ENCODE data around the gene ZSCAN10.
"Not testable (repeated sequence)": the region's sequence is repeated elsewhere in the genome, so short reads cannot be mapped to it uniquely, and the experiment has no call there.

The ZSCAN10 gene

GRCh38 chr16:3065069-3065741 lies 33.9 kb downstream of the ZSCAN10 start, which contains the start of gene IL32:
Gene IL32 (plus strand): TSS chr16:3065640. CDS start chr16:3065812, 172 bp downstream.
- no peak for DNase-seq (ENCODE audit: low read depth in 2 of 2, low spot score in 1 of 2)

- DNase-seq (ENCODE audit: low read depth in 2 of 2, low spot score in 1 of 2) = no peak
Observed at GRCh38 chr16:3063625-3064386, 35.3 kb downstream of the ZSCAN10 start.

DNA sequence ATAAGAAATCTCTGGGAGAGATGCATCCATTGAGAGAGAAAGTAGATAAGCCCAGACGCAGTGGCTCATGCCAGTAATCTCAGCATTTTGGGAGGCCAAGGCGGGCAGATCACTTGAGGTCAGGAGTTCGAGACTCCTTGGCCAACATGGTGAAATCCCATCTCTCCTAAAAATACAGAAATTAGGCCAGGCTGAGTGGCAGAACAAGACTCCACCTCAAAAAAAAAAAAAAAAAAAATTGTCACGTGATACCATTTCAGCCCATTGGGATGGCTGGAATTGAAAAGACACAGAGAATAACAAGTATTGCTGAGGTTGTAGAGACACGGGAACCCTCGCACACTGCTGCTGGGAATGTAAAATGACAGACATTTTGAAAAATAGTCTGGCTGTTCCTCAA lies 36.5 kb downstream of the ZSCAN10 start:
- no peak for DNase-seq (ENCODE audit: low read depth in 2 of 2, low spot score in 1 of 2)

- no peak for DNase-seq (ENCODE audit: low read depth in 2 of 2, low spot score in 1 of 2)
Observed at GRCh38 chr16:3060339-3061127, 38.6 kb downstream of the ZSCAN10 start.

DNA sequence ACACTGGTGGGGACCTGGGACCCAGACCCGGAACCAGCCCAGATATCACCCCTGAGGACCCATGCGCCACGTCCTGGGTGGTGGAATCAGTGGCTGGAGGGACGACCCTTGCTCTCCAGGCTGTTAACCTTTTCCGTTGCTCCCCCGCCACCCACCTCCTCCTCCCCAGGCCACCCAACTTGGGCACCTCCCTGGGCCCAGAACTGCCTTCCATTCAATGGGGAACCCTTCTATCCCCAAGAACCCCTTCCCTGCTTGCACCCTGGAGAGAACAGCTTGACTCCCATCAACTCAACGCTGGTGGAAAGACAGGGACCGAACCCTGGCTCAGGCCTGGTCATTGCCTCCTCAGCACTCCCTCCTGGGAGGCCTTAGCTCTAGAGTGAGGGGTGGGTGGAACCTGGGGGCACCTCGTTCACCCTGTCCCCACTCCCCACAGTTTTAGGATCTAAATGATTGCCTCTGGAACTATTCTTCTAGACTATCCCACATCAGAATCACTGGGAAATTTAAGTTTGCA lies 39.3 kb downstream of the ZSCAN10 start:
- DNase-seq (ENCODE audit: low read depth in 2 of 2, low spot score in 1 of 2) = no peak

DNA sequence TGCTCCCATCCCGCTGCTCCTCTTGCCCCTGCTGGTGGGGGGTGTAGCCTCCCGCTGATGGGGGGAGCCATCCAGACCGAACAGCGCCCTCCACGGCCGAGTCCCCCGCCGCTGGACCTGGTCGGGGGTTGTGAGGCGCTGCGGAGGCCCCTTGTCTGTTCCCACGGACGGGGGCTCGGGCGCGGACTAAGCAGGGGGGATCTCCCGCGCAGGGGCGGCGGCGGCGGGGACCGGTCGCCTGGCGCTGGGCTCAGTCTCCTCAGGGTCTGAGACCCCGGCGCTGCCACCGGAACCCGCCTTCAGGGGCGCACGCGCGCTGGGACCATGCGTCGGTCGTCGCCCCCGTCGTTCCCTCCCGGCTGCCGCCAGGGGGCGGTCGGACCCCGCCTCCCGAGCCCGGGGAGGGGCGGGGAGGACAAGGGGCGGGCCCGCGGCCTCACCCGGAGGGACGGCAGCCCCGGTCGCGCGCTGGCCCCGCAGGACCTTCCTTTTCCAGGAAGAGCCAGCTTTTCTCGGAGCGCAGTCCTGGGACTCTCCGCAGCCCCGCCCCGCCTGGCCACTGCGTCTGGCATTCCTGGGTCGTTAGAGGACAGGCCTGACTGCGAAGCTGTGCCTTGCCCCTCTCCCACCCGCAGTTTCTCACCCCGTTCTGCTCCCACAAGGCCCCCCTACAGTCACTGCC lies 39.9 kb downstream of the ZSCAN10 start:
- peak; percentile 61 to 69 for DNase-seq (ENCODE audit: low read depth in 2 of 2, low spot score in 1 of 2)

GRCh38 chr16:3058139-3059030 lies 40.7 kb downstream of the ZSCAN10 start:
- DNase-seq (ENCODE audit: low read depth in 2 of 2, low spot score in 1 of 2) = no peak

DNA sequence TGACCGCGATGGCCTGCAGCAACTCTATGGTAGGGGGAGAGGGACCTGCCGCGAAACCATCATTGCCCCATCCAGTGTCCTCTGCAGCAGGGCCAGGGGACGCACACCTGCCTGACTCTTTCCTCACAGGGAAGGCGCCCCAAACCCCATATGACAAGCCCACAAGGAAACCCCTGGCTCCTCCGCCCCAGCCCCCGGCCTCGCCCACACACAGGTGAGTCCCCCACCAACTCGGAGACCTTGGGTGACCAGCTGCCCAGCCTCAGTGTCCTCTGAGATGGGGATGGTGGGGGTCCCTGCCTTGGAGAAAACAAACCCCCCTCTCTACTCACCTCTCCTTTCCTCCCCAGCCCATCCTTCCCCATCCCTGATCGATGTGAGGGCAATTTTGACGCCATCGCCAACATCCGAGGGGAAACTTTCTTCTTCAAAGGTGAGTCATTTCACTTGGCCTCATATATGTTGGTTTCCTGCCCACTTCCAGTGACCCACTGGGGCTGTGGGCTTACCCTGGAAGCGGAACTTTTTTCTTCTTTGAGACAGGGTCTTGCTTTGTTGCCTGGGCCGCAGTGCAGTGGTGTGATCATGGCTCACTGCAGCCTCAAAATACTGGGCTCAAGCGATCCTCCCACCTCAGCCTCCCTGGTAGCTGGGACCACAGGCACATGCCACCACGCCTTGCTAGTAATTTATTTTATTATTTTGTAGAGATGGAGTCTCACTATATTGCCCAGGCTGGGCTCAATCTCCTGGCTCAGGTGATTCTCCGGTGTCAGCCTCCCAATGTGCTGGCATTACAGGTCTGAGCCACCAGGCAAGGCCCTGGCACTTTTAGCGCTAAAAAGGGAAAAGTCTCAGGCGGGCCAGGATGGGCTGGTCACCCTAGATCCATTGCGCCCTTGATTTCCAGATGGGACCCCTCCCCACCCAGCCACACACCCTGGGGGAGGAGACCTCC lies 41.6 kb downstream of the ZSCAN10 start:
- DNase-seq (ENCODE audit: low read depth in 2 of 2, low spot score in 1 of 2) = no peak

DNA sequence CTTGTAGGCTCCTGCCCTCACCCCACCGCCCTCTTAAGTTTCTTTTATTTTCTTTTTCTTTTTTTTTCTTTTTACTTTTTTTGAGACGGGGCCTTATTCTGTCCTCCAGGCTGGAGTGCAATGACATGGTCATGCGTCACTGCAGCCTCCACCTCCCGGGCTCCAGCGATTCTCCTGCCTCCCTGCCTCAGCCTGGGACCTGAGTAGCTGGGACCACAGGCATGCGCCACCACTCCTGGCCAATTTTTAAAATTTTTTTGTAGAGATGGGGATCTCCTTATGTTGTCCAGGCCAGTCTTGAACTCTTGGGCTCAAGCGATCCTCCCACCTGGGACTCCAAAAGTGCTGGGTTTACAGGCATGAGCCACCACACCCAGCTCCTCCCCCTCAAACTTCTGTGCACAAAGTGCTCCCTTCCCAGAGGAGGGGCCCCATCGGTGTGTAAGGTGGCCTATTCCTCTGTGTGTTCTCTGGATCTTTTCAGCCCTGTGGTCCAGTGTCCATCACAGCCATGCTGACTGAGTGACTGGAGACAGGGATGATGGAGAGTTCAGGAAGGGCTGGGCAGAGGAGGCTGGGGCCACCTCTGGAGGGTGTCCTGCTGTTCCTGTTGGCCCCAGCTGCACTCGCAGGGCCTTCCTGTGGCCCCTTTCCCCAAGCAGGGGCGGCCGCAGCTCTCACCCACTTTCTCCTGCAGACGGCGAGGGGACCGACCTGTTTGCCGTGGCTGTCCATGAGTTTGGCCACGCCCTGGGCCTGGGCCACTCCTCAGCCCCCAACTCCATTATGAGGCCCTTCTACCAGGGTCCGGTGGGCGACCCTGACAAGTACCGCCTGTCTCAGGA lies 42.5 kb downstream of the ZSCAN10 start:
- no peak for DNase-seq (ENCODE audit: low read depth in 2 of 2, low spot score in 1 of 2)

- not testable (repeated sequence) for DNase-seq (ENCODE audit: low read depth in 2 of 2, low spot score in 1 of 2)
Observed at GRCh38 chr16:3055734-3056115, 43.4 kb downstream of the ZSCAN10 start.

DNA sequence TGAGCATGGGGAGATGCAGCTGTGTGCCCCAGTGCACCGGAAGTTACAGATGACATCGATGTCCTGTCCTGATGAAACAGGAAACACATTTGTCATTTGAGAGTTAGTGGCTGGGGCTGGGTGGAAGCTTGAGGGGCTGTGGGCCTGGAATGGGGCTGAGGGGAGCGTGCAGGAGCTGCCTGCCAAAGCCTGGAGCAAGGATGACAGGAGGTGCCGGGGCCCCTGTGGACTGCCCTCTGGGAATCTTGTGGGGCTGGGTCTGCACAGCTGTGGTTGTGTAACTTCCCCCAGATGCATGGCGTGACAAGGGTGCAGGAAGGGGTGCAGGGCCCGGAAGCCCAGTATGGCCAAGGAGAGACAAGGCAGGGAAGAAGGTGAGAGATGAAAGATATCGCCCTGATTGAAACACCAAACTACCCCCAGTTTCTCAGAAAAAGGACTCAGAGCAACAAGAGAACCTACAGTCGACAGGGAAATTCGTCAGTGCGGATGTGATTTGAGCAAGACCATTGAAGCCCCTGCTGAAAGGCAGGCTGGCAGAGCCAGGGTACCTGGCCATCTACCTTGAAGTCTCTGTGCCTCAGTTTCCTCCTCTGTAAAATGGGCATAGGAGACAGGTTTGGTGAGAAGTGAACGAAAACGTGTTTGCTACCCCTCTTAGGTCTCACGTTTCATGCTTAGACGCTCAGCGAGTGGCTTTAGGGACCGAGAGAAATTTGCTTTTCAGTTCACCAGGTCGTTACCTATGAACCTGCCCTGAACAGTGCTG lies 43.9 kb downstream of the ZSCAN10 start:
- no peak for DNase-seq (ENCODE audit: low read depth in 2 of 2, low spot score in 1 of 2)

DNA sequence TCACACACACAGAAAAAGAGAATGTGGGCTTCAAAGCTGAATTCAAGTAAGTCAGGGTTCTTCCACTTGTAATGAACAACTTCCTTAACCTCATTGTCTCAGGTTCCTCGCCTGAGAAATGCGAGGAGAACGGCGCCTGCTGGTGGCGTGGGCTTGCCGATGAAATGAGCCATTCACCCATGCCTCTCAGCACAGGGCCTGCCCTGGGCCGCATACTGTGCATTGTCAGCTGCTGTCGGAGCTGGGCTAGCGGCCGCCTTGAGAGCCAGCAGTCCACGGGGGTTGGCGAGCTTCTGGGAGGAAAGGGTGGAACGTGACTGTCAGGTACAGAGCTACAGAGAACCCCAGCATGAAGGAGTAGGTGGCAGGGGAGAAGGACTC lies 45.8 kb downstream of the ZSCAN10 start:
- not testable (repeated sequence) for DNase-seq (ENCODE audit: low read depth in 2 of 2, low spot score in 1 of 2)

DNA sequence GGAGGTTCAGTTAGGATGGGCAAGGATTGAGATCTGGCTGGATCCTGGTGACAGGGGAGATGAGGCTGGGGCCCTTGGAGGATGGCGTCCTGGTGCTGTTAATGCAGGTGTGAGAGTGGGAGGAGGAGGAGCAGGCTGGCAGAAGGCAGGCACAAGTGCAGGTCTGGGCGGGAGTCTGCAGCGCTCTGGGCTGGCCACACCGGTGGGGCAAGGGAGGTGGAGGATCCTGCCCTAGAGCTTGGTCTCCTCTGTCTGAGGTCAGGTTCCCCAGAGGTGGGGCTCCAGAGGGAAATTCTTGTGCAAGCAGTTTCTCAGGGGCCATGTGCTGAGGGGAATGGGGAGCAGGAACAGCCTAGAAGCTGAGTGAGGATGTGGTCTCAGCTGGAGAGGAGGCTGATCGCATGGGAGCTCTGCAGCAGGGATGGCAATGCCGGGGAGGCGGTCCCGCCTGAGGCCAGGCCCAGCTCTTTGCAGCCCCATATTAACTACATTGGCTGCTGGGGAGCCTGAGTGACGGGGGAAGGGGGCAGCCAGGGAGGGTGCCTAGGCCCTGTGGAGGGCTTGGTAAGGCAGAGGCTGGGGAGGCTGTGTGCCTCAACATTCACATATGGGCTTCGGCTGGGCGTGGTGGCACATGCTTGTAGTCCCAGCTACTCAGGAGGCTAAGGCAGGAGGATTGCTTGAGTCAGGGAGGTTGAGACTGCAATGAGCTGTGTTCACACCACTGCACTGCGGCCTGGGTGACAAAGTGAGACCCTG lies 46.3 kb downstream of the ZSCAN10 start:
- DNase-seq (ENCODE audit: low read depth in 2 of 2, low spot score in 1 of 2) = not testable (repeated sequence)

DNA sequence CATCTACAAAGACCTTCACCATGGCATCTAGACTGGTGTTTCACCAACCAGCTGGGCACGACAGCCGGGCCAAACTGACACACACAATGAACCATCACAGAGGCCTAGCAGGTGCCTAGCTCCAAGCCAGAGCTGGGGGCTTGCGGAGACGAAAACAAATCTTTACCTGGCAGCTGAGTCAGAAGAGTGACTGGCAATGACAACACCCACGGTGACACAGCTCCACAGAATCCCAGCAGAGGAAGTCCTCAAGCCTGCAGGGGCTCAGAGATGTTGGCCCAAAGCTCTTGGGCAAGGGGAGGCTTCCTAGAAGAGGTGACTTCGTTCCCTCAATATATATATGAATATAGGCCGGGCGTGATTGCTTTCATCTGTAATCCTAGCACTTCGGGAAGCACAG lies 47.6 kb downstream of the ZSCAN10 start:
- DNase-seq (ENCODE audit: low read depth in 2 of 2, low spot score in 1 of 2) = no peak

DNA sequence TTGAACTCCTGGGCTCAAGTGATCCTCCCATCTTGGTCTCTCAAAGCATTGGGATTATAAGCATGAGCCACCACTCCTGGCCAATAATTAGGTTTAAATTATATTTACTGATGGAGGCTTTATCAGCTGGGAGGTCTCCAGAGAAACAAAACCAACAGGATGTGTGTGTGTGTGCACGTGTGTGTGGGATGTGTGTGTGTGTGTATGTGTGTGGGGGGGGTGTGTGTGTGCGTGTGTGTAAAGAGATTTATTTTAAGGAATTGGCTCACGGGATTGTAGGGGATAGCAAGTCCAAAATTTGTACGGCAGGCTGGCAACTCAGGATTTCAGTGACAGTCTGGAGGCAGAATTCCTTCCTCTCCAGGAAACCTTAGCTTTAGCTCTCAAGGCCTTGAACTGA lies 48.1 kb downstream of the ZSCAN10 start:
- no peak for DNase-seq (ENCODE audit: low read depth in 2 of 2, low spot score in 1 of 2)

GRCh38 chr16:3050487-3050886 lies 48.6 kb downstream of the ZSCAN10 start:
- no peak for DNase-seq (ENCODE audit: low read depth in 2 of 2, low spot score in 1 of 2)
